Hepatocyte (in vitro differentiated cells): ENCODE results near the gene FGD2. TPM values are rescaled to one million over a fixed set of nuclear protein-coding genes. Genes with fewer than 3 reads are reported as not detected.
A peak's percentile ranks its signal among the peaks of the same experiment; 100 is the strongest.

Source experiments
- DNase-seq: peaks from one replicate; pipeline ENCODE4 v3.0.0-alpha.2; 2016; ENCODE audit warnings: low spot score
- H2AFZ ChIP-seq: fragments of 200-600 bp; sonication (generic); 2 replicates; pipeline ENCODE4 v1.6.0; 2016; ENCODE audit warnings: antibody characterized with exemption, mild to moderate bottlenecking
- H3K27ac ChIP-seq: fragments of 200-600 bp; sonication (generic); 2 replicates; pipeline ENCODE4 v1.5.1; 2016; ENCODE audit warnings: mild to moderate bottlenecking
- H3K27me3 ChIP-seq: fragments of 200-600 bp; sonication (generic); 2 replicates; pipeline ENCODE4 v1.6.1; 2016
- H3K36me3 ChIP-seq: fragments of 200-600 bp; sonication (generic); replicated peaks from 2 replicates; pipeline ENCODE4 v1.5.1; 2016; ENCODE audit warnings: low read depth; ENCODE audit not compliant: insufficient read depth
- H3K4me1 ChIP-seq: fragments of 200-600 bp; sonication (generic); 2 replicates; pipeline ENCODE4 v1.5.1; 2016; ENCODE audit warnings: mild to moderate bottlenecking, moderate library complexity; ENCODE audit not compliant: insufficient read depth
- H3K4me2 ChIP-seq: fragments of 200-600 bp; sonication (generic); 2 replicates; pipeline ENCODE4 v1.6.0; 2016
- H3K4me3 ChIP-seq: fragments of 200-600 bp; sonication (generic); 2 replicates; pipeline ENCODE4 v1.5.1; 2016; ENCODE audit warnings: mild to moderate bottlenecking
- H3K79me2 ChIP-seq: fragments of 200-600 bp; sonication (generic); 2 replicates; pipeline ENCODE4 v1.6.0; 2017; ENCODE audit warnings: mild to moderate bottlenecking
- H3K9me2 ChIP-seq: fragments of 200-600 bp; sonication (generic); replicated peaks from 2 replicates; pipeline ENCODE4 v1.6.0; 2017; ENCODE audit warnings: mild to moderate bottlenecking; ENCODE audit not compliant: insufficient read depth
- H3K9me3 ChIP-seq: fragments of 200-600 bp; sonication (generic); 2 replicates; pipeline ENCODE4 v1.5.1; 2016; ENCODE audit warnings: low read depth, mild to moderate bottlenecking
- H4K20me1 ChIP-seq: fragments of 200-600 bp; sonication (generic); 2 replicates; pipeline ENCODE4 v1.6.0; 2016; ENCODE audit warnings: mild to moderate bottlenecking; ENCODE audit not compliant: insufficient read depth, poor library complexity, severe bottlenecking
- CTCF ChIP-seq: fragments of 200-600 bp; sonication (generic); IDR thresholded peaks from 2 replicates; pipeline ENCODE4 v1.5.1; 2016; ENCODE audit warnings: antibody characterized with exemption, mild to moderate bottlenecking; ENCODE audit not compliant: poor library complexity
- EZH2 ChIP-seq: fragments of 200-600 bp; sonication (generic); IDR thresholded peaks from 2 replicates; pipeline ENCODE4 v1.6.1; 2016; ENCODE audit warnings: antibody characterized with exemption, mild to moderate bottlenecking, borderline replicate concordance
- EZH2phosphoT487 ChIP-seq: fragments of 200-600 bp; sonication (generic); IDR thresholded peaks from one replicate; pipeline ENCODE4 v1.6.1; 2018; ENCODE audit warnings: antibody characterized with exemption, mild to moderate bottlenecking, low read depth, moderate library complexity; ENCODE audit not compliant: unreplicated experiment, severe bottlenecking
- WGBS: methylation state at CpG from one replicate; pipeline ENCODE4 v1.1.6; 2016; ENCODE audit warnings: low lambda C conversion rate; ENCODE audit errors: missing lambda C conversion rate; 5-methylcytosine and 5-hydroxymethylcytosine counted together
- polyA plus RNA-seq: library from polyadenylated mRNA; unstranded; fragments of >200 nt; fragmentation: Nextera tagmentation; extraction: Ambion mirVana; gene quantifications from 2 replicates; pipeline ENCODE4 v1.2.1, GENCODE V29; 2016
- total RNA-seq: library from RNA; depleted of rRNA; stranded (reverse); fragments of >200 nt; gene quantifications from 2 replicates; pipeline ENCODE4 v1.2.3, GENCODE V29; 2014

FGD2 gene
- total and polyA plus RNA-seq, 2 experiments from 2014 or later = 4.6 to 5.2 TPM

GRCh38 chr6:37020812-37021211 is 15.4 kb downstream of the FGD2 start:
- Histone ChIP-seq H3K4me3 (no peak overlapping the region), H3K36me3 (no peaks in the 10 kb centered on the region), H2AFZ (no peak overlapping the region), H4K20me1 (no peaks in the 10 kb centered on the region), H3K9me3 (no peaks in the 10 kb centered on the region), H3K79me2 (no peaks in the 10 kb centered on the region), H3K27me3 (no peaks in the 10 kb centered on the region), H3K4me2 (no peak overlapping the region), H3K9me2 (no peaks in the 10 kb centered on the region), H3K4me1 (peaks cover 5% of the 10 kb centered on the region), H3K27ac (no peak overlapping the region)
- no peak for TF ChIP-seq EZH2
- TF ChIP-seq EZH2phosphoT487 = no peak
- no peak for TF ChIP-seq CTCF
- no peak for DNase-seq
- 95% methylated on average over 5 of the region's 5 CpGs for WGBS

GRCh38 chr6:37021356-37022129 is 16.1 kb downstream of the FGD2 start:
- WGBS = 80% methylated on average over 14 of the region's 14 CpGs
- Histone ChIP-seq H4K20me1 (no peaks in the 10 kb centered on the region), H3K4me2 (no peak overlapping the region), H3K79me2 (no peaks in the 10 kb centered on the region), H3K9me3 (no peaks in the 10 kb centered on the region), H3K27me3 (no peaks in the 10 kb centered on the region), H3K36me3 (no peaks in the 10 kb centered on the region), H2AFZ (no peak overlapping the region), H3K9me2 (no peaks in the 10 kb centered on the region), H3K4me1 (peaks cover 5% of the 10 kb centered on the region), H3K27ac (no peak overlapping the region), H3K4me3 (no peak overlapping the region)
- DNase-seq = peak; percentile 42
- TF ChIP-seq CTCF = peak; percentile 47
- no peak for TF ChIP-seq EZH2phosphoT487
- TF ChIP-seq EZH2 = no peak

GRCh38 chr6:37022135-37022863 is 16.8 kb downstream of the FGD2 start:
- H3K79me2 ChIP-seq = no peaks in the 10 kb centered on the region
- no peak overlapping the region for H3K4me2 ChIP-seq
- H3K36me3 ChIP-seq = no peaks in the 10 kb centered on the region
- TF ChIP-seq EZH2 (no peak), EZH2phosphoT487 (no peak), CTCF (no peak)
- no peaks in the 10 kb centered on the region for H3K9me3 ChIP-seq
- WGBS = 92% methylated on average over 17 of the region's 17 CpGs
- no peak for DNase-seq
- H4K20me1 ChIP-seq = no peaks in the 10 kb centered on the region
- H3K4me1 ChIP-seq = peaks cover 3% of the 10 kb centered on the region
- no peak overlapping the region for H2AFZ ChIP-seq
- no peaks in the 10 kb centered on the region for H3K9me2 ChIP-seq
- H3K4me3 ChIP-seq = no peak overlapping the region
- H3K27ac ChIP-seq = no peak overlapping the region
- H3K27me3 ChIP-seq = no peaks in the 10 kb centered on the region
